GM18511 (cell line): ENCODE results near the gene SCAPER.
"Not testable (repeated sequence)": the region's sequence is repeated elsewhere in the genome, so short reads cannot be mapped to it uniquely, and the experiment has no call there.

ENCODE experiments used
- ATAC-seq: cut with Tn5 transposase; IDR thresholded peaks from one replicate; pipeline ENCODE4 v1.9.1; 2021; ENCODE audit warnings: mild to moderate bottlenecking, moderate library complexity; ENCODE audit not compliant: unreplicated experiment

The SCAPER gene

GRCh38 chr15:76433036-76433435 lies 472.1 kb downstream of the SCAPER start:
- not testable (repeated sequence) for ATAC-seq

- ATAC-seq = no peak
Measured at GRCh38 chr15:76432604-76433003, 472.5 kb downstream of the SCAPER start.

- no peak for ATAC-seq
Measured at GRCh38 chr15:76431971-76432370, 473.2 kb downstream of the SCAPER start.

- ATAC-seq = not testable (repeated sequence)
Measured at GRCh38 chr15:76430711-76431110, 474.4 kb downstream of the SCAPER start.

GRCh38 chr15:76429661-76430060 lies 475.5 kb downstream of the SCAPER start:
- ATAC-seq = no peak

GRCh38 chr15:76426941-76427340 lies 478.2 kb downstream of the SCAPER start:
- no peak for ATAC-seq

DNA sequence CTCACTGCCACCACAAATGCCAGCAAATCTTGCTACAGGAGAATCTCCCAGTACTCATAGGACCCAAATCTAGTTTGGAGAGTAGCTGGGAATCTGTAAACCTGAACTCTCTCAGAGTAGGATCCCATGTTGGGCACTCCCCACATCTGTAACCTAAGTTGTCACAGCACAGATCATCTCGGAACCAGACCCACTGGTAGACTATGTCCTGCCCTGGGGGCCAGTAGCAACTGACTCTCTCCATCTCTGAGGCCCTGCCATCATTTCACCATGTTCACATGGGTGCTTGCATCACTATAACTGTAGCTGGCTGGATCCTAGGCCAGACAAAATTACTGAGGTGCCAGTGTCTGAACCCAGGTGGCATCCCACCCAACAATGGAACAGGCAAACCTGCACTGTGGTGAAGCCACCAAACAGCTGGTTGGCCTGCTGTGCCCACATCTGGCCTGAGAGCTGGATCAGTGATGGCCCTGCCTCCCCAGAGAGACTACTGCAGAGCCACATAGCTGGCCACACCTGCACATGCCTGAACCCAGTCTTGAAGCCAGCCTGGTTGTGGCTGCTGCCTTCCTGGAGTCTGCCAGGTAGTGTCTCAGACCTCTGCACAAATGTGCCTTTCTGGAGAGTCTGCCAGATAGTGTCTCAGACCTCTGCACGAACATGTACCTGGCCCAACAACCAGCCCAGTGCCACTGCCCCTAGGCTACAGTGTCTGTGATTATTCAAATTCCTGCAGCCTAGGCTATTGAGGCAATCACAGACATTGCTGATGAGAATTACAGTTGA lies 486.6 kb downstream of the SCAPER start:
- ATAC-seq = no peak

- no peak for ATAC-seq
Measured at GRCh38 chr15:76401285-76401684, 503.9 kb downstream of the SCAPER start.

DNA sequence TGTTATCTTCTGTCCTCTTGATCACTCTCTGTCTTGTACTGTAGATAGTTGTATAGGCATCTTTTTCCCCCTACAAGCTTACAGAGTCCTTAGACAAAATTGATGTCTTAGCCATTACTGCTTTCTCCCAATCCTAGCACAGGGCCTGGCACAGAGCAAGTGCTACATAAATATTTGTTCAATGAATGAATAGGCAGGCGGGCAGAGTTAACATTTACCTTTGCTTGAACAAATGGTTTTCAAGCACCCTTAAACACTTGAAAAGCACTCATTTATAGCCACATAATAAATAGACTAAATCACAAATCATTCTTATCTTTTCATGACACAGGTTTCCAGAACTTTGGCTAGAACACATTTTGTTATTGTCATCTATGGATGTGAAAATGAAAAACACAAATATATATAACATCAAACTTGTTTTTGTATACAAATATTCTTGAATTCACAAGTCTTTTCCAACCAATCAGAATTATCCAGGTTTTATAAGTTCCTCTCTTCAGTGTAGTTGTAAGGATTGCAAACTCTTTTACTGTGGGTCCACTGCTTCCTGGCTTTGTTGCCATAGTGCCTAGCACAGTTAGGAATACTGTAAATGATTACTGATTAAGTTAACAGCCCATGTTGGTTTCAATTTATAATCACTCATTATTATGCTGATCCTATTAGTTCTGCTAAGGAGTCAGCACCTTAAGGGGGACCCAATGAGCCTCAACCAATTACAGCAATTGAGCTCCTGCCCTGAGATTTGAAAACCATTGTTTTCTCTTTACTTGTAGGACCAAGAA lies 506.6 kb downstream of the SCAPER start:
- ATAC-seq = no peak

DNA sequence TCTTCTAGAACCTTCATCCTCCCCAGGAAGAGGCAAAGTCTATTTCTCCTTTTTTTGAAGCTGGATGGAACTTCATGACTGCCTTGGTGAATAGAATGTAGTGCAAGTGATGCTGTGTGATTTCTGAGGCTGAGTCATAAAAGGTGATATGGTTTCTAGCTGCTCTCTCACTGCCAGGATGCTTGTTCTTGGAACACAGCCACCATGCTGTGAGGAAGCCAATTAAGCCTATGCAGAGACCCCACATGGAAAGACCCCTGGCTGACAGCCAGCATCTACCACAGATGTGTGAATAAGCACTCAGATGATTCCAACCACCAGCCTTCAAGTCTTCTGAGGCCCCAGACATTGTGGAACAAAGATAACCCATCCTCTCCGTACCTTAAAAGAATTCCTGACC lies 511.5 kb downstream of the SCAPER start:
- ATAC-seq = no peak

GRCh38 chr15:76391847-76392246 lies 513.3 kb downstream of the SCAPER start:
- ATAC-seq = no peak

DNA sequence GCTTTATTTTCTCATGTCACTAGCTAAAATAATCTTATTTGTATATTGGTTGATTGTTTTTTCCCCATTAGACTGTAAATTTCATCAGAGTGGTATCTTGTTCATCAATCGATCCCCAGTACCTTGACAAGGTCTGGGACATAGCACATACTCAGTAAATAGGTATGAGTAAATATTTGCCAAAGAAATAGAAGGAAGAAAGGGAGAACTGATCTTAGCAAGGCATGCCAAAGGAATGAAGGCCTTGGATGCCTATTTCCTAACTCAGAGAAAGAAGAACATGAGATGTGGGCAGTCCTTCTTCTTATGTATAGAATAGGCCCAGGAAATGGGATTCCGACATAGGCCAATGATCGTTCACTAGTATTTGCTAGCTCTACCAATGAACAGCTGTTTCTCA lies 513.8 kb downstream of the SCAPER start:
- no peak for ATAC-seq

- ATAC-seq = no peak
Measured at GRCh38 chr15:76390571-76390970, 514.6 kb downstream of the SCAPER start.

- ATAC-seq = no peak
Measured at GRCh38 chr15:76386926-76387325, 518.2 kb downstream of the SCAPER start.

DNA sequence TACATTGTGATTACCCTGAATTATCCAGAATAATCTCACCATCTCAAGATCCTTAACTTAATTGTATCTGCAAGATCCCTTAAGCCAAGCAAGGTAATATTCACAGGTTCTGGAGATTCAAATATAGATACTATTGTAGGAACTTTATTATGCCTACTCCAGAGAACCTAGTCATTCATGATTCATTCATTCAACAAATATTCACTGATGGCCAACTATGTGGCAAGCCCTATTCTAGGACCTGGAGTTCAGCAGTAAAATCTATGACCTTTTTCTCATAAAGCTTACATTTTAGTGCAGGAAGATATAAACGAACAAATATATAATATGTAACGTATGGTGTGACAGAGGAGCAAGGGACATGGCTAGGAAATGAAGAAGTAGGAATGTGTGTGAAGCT lies 519.0 kb downstream of the SCAPER start:
- ATAC-seq = no peak

DNA sequence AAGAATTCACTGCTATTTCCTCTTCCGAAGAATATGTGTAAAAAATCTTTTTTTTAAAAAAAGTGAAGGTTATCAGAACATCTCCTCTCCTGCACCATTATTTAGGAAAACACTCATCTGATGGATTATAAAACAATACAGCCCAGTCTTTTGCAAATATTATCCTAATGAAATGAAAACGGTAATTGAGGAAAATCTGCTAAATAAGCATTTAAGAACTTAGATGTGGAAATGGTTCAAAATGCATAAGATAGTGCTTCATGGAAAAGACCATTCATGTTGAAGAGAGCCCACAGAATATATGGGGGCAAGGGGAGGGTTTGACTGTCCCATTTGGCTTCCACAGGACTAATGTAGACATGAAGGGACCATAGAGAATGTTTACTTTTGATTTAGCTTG lies 520.7 kb downstream of the SCAPER start:
- ATAC-seq = no peak

GRCh38 chr15:76382987-76383728 lies 522.0 kb downstream of the SCAPER start:
- ATAC-seq = no peak

- ATAC-seq = no peak
Measured at GRCh38 chr15:76381366-76381765, 523.8 kb downstream of the SCAPER start.

DNA sequence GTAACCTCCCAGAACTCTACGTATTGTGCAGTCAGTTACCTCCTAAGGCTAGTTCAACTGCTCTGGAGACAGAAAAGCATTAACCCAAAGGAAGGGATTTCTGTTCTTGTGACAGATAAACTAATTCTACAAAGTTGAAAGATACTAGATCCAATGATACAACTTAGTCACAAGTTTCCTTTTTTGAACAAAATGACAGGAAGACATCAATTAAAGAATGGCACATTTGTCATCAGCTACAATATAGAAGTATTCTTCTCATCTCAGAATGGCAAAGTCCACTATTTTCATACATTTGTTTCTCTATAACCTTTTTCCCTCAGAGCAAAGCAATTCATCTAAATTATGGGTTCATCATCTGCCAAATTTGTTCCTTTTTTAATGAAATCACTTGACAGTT lies 524.9 kb downstream of the SCAPER start:
- no peak for ATAC-seq

DNA sequence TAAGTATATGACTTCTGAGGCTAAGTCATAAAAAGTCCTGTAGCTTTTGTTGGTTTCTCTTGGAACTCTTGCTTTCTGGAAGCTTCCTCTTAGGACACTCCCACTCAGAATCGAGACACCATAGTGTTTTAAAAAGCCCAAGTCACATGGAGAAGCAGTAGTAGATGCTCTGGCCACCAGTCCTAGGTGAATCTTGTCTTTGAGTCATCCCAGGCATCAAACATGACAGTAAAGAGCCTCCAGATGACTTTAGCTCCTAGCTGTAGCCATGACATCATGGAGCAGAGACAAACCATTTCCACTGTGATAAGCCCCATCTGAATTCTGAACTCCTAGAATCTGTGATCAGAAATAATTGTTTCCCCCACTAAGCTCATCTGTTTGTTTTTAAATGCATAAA lies 526.4 kb downstream of the SCAPER start:
- no peak for ATAC-seq

DNA sequence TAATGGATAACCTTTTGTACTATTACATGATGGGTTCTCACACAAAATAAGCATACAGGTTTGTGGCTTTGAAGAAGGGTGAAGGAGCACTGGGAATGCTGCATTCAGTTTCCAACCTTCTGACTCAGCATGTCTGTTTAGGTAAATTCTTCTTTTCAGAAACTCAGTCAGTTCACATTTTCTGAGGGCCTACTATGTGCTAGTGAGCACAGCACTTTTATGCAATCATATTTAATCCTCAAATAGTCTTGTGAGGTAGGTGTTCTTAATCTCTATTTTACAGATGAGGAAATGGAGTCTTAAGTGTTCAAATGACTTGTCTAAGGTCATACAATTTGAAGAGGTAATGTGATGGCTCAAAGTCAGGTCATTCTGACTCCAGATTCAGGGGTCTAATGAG lies 527.4 kb downstream of the SCAPER start:
- ATAC-seq = no peak

DNA sequence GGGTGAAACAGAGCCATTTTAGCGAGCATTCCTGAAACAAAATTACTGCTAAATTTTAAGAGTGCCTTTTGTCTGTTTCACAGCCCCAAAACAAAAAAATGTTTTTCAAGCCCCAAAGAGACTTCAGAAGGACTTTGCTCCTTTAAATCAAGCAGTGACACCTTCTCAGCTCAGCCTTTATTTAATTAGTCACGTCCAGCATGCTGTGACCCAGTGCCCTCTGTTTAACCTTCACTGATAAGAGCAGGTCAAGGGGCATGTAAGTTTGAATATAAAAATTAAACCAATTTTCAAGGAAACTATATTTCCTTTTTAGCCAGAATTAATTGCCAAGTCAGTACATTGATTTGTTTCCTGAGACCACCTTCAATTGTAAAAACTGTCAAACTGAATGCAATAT lies 527.9 kb downstream of the SCAPER start:
- no peak for ATAC-seq
